Stimulated activated CD8-positive, alpha-beta memory T cell treated with anti-CD3 and anti-CD28 coated beads, Interleukin-4, amount 100 ng/mL, for 24 hours (primary cell): ENCODE measurements around the gene CC2D1B.

ENCODE experiments used
- DNase-seq: peaks from one replicate; pipeline ENCODE4 v3.0.0-alpha.2; 2020; ENCODE audit warnings: low read depth

Gene CC2D1B

DNA sequence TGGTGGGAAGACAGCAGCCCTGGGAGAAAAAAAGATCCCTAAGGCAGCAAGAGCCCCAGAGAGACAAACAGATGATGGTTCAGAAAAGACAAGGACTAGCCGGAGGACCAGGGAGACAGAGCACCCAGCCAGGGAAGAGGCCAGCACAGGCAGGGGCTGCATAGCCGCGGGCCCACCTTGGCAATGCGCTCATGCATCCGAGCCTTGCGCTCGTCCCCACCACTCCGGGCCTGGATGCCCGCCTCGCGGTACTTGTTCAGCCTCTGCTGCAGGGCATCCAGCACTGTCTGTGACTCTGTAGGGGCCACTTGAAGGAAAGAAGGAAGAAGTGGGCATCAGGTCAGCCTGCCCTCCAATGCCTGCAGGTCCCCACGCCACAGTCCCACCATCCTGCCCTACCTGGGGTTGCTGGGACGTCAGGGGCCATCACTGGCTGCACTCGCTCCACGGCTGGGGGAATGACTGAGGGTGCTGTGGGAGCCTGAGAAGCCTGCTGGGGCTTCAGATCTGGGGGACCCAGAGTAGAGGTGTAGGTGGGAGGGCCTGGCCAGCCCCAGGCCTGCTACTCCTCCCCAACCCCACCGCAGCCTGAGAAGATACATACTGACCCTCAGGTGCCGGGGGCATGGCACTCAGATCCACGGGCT lies 7.0 kb downstream of the CC2D1B start:
- DNase-seq, result no peak

- DNase-seq, result no peak
Measured at GRCh38 chr1:52357397-52357796, 8.6 kb downstream of the CC2D1B start.

- no peak for DNase-seq
Measured at GRCh38 chr1:52356818-52357355, 9.1 kb downstream of the CC2D1B start.

DNA sequence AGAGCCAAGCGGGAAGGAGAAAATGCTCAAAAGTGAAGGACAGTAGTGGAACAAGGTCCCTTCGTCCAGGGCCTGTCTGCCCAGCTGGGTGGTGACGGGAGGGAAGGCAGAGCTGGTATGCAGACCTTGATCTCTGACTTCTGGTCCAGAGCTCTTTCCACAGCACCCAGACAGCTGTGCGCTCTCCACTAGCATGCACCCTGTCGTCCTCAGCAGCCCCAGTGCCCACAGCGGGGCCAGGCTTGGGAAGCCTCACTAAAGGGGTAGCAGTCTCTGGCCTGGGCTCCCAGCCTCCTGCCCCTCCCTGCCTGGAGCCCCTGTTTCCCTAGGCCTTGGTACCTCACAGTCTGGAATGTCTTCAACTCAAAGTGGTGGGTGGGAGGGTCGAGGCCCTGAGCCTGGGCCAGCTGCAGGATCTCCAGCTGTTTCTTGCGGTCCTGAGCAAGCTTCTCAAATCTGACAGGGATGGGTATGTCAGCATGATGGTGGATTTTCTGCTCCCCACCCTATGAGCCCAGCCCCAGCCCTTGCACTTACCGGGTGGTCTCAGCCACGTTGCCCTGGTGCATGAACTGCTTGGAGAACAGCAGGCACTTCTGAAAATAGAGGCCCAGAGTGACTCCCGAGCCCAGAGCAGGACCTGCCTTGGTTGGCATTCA lies 10.0 kb downstream of the CC2D1B start:
- no peak for DNase-seq

- DNase-seq, result no peak
Measured at GRCh38 chr1:52355436-52355835, 10.6 kb downstream of the CC2D1B start.

GRCh38 chr1:52352690-52353089 lies 13.3 kb downstream of the CC2D1B start:
- DNase-seq, result no peak

- no peak for DNase-seq
Measured at GRCh38 chr1:52348704-52349300, 17.2 kb downstream of the CC2D1B start.

DNA sequence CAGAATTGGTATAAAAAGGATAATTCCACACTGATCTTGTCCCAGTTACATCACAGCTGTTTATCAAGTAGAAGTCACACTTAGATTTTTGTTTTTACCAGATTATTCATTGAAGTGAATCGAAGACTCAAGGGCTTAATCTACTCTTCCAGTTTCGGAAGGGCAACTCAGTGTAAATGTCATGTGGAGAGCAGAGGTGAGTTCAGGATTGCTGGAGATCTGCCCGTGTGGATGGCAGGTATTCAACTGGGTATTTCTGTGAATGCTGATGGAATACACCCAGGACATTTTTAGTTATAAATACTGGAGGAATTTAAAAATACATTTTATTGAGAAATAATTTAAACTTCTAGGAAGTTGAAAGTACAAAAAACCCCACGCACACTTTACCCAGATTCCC lies 19.4 kb downstream of the CC2D1B start:
- no peak for DNase-seq

DNA sequence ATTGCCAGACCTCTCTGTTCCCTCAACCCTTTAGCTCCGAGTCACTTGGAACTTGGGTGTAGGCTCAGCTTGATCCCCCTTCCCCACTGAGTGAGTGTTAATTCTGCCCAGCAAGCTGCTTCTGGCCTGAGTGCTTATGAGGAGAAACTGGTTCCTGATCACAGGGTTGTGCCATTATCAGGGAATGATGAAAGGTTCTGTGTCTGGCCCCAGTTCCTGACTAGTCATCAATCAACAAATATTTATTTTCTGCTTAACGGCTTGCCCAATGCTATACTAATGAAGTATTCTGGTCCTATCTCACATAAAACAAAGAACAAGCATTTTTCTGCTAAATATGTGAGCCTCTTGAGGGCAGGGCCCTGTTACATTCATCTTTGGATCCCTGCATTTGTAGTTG lies 20.8 kb downstream of the CC2D1B start:
- no peak for DNase-seq

DNA sequence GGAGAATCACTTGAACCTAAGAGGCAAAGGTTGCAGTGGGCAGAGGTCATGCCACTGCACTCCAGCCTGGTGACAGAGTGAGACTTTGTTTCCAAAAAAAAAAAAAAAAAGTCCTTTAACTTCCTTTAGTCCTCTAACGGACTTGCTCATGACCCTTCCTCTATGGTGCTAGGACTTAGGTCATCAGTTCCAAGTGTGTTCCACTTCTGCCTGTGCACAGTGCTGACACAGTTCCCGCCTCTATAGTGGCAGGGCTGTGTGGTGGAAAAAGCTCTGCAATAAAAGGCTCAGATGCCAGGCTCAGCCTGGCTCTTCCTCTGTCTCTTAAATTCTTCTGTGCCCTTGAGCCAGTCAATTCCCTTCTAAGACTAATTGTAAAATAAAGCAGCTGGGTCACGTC lies 22.0 kb downstream of the CC2D1B start:
- DNase-seq, result no peak

GRCh38 chr1:52341655-52342260 lies 24.2 kb downstream of the CC2D1B start:
- DNase-seq, result no peak

DNA sequence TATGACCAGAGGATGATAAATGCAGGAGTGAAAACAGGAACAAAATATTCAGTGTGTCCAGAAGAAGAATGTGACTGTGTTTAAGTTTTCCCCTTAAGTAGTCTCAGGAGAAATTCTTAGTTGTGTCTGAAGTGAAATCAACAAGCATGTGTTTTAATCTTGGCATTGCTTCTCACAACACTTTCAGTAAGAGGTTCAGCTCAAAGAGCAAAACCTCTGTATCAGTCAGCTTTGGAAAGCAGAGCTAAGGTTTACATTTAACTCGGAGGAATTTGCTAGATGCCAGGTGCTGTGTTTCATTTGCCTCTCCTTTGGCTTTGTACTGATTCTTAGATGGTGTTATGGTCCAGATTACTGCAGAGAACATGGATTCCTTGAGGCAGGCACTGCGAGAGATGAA lies 28.6 kb downstream of the CC2D1B start:
- no peak for DNase-seq

DNA sequence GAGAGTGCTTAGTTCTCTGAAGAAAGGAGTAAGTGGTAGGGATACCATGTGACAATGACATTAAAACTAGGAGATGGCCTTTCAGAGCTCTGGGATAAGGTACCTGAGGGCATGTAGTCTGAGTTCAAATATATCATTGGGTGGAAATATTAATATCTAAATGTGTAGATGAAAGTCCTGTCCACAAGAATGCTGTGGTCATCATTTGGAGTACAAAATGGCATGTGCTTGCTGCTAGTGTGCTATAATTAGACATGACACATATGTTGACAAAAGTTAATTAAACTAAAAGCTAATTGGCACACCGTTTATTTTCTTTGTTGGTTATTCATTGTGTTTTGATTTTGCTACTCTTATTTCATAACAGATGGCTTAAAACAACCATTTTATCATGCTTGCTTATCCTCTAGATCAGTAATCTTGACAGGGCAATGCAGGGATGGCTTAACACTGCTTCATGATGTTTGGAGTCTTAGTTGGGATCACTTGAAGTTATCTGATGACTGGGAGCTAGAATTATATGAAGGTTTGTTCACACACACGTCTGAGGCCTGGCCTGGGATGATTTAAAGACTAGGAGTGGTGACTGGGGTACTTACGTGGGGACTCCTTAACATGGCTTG lies 31.0 kb downstream of the CC2D1B start:
- no peak for DNase-seq

GRCh38 chr1:52332411-52332810 lies 33.6 kb downstream of the CC2D1B start:
- DNase-seq, result no peak

- DNase-seq, result no peak
Measured at GRCh38 chr1:52328615-52329014, 37.4 kb downstream of the CC2D1B start.

DNA sequence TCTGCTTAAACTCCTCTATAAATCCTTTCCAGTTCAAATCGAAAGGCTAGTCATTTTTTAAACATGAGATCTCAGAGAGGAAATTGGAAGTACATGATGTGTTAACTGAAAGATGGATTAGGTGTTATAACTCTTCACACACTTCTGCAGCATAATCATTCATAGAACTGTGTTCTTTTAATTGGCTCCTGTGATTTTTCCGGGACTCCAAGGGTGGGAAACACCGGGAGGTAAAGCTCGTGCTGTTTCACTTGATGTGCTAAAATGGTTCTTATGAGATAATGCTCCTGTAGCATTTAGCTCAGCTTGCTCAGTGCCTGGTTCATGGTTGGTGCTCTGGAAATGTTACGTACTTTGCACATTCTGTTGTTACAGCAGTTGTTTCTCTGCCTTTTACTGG lies 40.2 kb downstream of the CC2D1B start:
- no peak for DNase-seq

GRCh38 chr1:52323731-52324130 lies 42.3 kb downstream of the CC2D1B start:
- no peak for DNase-seq

DNA sequence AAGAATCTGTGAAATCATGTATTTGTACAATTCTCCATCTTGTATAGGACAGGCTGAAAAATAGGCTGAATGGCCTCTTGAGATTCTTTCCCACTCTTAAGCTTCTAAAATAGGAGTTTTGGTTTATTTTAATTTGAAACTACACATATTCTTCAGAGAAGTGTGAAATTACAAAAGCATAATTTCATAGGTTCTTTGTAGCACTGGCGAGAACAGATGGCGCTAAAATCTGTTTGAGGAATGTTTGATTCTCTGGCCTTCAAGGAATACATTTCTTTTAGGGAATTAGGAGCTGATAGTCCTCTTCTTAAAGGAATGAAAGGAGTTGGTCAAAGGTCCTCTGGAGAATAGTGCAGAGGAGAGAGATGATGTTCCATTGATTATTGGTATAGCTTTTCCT lies 44.9 kb downstream of the CC2D1B start:
- DNase-seq, result no peak

GRCh38 chr1:52306227-52307006 lies 59.6 kb downstream of the CC2D1B start:
- no peak for DNase-seq

DNA sequence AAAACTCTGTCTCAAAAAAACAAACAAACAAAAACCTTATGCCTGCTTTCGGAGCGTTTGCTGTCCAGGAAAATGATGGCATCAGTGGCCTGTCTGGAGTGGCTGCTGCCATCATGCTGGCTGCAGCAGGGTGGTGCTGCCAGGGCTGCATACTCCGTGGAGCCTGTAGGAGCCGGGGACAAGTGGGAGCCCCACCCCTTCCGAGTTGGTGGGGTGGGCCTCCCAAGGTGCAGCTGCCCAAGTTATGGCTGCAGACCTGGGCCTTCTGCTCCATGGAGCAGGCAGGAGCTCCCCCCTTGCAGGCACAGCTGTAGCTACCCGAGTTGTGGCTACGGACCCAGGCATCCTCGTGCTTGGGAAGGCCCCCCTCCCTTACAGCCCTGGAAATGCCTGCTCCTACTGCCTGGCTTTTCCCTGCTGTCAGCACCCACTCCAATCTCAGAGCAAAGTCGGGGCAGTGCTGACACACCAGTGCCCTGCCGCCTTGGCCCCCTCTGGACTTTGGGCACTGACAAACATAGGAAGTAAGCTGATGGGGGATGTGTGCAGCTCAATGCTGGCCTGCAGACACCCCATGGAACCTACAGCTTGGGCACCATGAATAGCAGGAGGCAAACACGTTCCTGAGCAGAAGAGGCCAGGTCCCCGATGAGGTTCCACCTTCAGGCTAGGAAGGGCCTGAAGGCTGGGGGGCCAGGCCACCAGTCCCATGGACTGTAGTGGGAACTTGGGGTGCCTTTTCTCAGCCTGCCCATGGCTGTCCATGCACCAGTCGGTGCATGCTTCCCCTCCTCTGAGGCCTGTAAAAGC lies 60.4 kb downstream of the CC2D1B start:
- DNase-seq, result no peak
